ENCODE measurements around the gene CEACAM7.

The CEACAM7 gene

GRCh38 chr19:41627966-41628675, 59.9 kb downstream of the CEACAM7 start:
- TF ChIP-seq CTCF (conservative IDR thresholded peaks at IDR 0.05; ENCODE audit: low read depth, low read length), result no peak
- H3K4me3 ChIP-seq (ENCODE audit: low read length), result no peak overlapping the region
- no peak for DNase-seq (ENCODE audit: low read depth)

- H3K4me3 ChIP-seq (ENCODE audit: low read length), result no peak within 1 kb of the TSS
- DNase-seq (ENCODE audit: low read depth), result no peak
- TF ChIP-seq CTCF (conservative IDR thresholded peaks at IDR 0.05; ENCODE audit: low read depth, low read length), result no peak
Measured at GRCh38 chr19:41626877-41627276, 61.2 kb downstream of the CEACAM7 start, which contains the start of gene CEACAM4. Gene CEACAM4 (minus strand): TSS chr19:41627074. CDS start chr19:41626963, 111 bp downstream.

DNA sequence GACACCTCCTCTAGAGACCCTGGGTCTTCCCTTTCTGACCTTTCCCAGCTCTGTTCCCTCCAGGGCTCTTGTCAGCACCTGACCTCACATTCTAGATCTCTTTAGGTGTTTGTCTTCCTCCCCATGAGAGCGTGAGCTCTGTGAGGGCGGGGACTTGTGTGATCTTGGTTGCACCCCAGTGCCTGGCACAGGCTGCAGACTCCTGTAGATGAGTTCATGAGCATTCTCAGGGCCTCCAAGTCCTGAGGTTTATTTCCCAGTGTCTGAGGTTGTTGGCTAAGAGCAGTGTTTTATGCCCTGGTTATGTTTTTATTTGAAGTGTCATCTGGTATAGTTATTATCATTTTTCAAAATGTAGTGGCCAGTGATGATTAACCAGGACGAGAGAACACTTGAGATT, 61.8 kb downstream of the CEACAM7 start:
- TF ChIP-seq CTCF (conservative IDR thresholded peaks at IDR 0.05; ENCODE audit: low read depth, low read length), result no peak
- DNase-seq (ENCODE audit: low read depth), result no peak

GRCh38 chr19:41624937-41625336, 63.1 kb downstream of the CEACAM7 start:
- no peak for DNase-seq (ENCODE audit: low read depth)
- no peak for TF ChIP-seq CTCF (conservative IDR thresholded peaks at IDR 0.05; ENCODE audit: low read depth, low read length)
- H3K4me3 ChIP-seq (ENCODE audit: low read length), result no peak overlapping the region

More for the DNA sequence above, 61.8 kb downstream of the CEACAM7 start:
- H3K4me3 ChIP-seq (ENCODE audit: low read length), result no peak overlapping the region

DNA sequence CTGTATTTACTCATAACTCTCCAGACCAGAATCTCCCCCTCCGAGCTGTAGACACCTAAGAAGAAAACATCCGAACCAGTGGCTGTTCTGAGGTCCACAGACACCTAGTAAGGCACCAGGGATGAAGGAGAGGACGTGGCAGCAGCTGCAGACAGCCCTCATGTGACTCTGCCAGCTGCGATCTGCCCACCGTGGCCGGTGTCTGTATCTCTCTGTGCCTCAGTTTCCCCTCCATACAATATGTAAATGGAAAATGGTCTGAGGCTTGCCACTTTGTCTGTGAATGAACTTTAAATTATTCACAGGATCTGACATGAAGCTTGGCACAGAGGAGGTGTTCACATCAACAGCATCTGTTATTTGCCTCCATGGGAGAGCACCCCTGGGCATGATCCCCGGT, 63.6 kb downstream of the CEACAM7 start:
- no peak overlapping the region for H3K4me3 ChIP-seq (ENCODE audit: low read length)
- no peak for DNase-seq (ENCODE audit: low read depth)
- no peak for TF ChIP-seq CTCF (conservative IDR thresholded peaks at IDR 0.05; ENCODE audit: low read depth, low read length)

- no peak overlapping the region for H3K4me3 ChIP-seq (ENCODE audit: low read length)
- no peak for TF ChIP-seq CTCF (conservative IDR thresholded peaks at IDR 0.05; ENCODE audit: low read depth, low read length)
Measured at GRCh38 chr19:41623360-41623759, 64.7 kb downstream of the CEACAM7 start.

More at GRCh38 chr19:41623360-41623759, 64.7 kb downstream of the CEACAM7 start:
- no peak for DNase-seq (ENCODE audit: low read depth)

Data from retinal pigment epithelial cell (primary cell).